Endodermal cell (in vitro differentiated cells): ENCODE results near the gene SERPINE2. TPM values are rescaled to one million over a fixed set of nuclear protein-coding genes. Genes with fewer than 3 reads are reported as not detected.

Experiments
- DNase-seq: peaks from one replicate; pipeline ENCODE4 v3.0.0-alpha.2; 2017
- H3K27ac ChIP-seq: 2 replicates; pipeline ENCODE4 v1.5.1; 2013; ENCODE audit warnings: mild to moderate bottlenecking, low read depth, low read length, moderate library complexity
- H3K27me3 ChIP-seq: 2 replicates; pipeline ENCODE4 v1.6.1; 2013; ENCODE audit warnings: mild to moderate bottlenecking, low read length, moderate library complexity; ENCODE audit not compliant: insufficient read depth, control insufficient read depth, poor library complexity, severe bottlenecking
- H3K36me3 ChIP-seq: 2 replicates; pipeline ENCODE4 v1.7.0; 2013; ENCODE audit warnings: mild to moderate bottlenecking, low read length, moderate library complexity; ENCODE audit not compliant: control insufficient read depth, insufficient read depth
- H3K4me1 ChIP-seq: one replicate; pipeline ENCODE4 v1.7.0; 2013; ENCODE audit warnings: low read length; ENCODE audit not compliant: control insufficient read depth, insufficient read depth
- H3K4me3 ChIP-seq: 2 replicates; pipeline ENCODE4 v1.5.1; 2013; ENCODE audit warnings: mild to moderate bottlenecking, low read length, moderate library complexity
- H3K9ac ChIP-seq: 2 replicates; pipeline ENCODE4 v1.6.1; 2013; ENCODE audit warnings: mild to moderate bottlenecking, low read length, moderate library complexity; ENCODE audit not compliant: poor library complexity, severe bottlenecking; ENCODE audit errors: extremely low read depth
- H3K9me3 ChIP-seq: 2 replicates; pipeline ENCODE4 v1.6.1; 2013; ENCODE audit warnings: mild to moderate bottlenecking, low read length, moderate library complexity; ENCODE audit not compliant: control insufficient read depth
- H3K27ac Mint-ChIP-seq: 2 replicates; pipeline ENCODE4 v1.8.0; 2020; ENCODE audit warnings: mixed read lengths
- H3K27me3 Mint-ChIP-seq: 2 replicates; pipeline ENCODE4 v1.8.0; 2021; ENCODE audit warnings: mild to moderate bottlenecking, mixed read lengths; ENCODE audit not compliant: insufficient read depth
- H3K36me3 Mint-ChIP-seq: 2 replicates; pipeline ENCODE4 v1.8.0; 2020; ENCODE audit warnings: low read depth, mixed read lengths
- H3K4me1 Mint-ChIP-seq: 2 replicates; pipeline ENCODE4 v1.8.0; 2020; ENCODE audit warnings: mixed read lengths
- H3K4me3 Mint-ChIP-seq: 2 replicates; pipeline ENCODE4 v1.8.0; 2020; ENCODE audit warnings: mild to moderate bottlenecking, moderate library complexity, mixed read lengths
- H3K9me3 Mint-ChIP-seq: 2 replicates; pipeline ENCODE4 v1.8.0; 2020; ENCODE audit warnings: mild to moderate bottlenecking, mixed read lengths
- WGBS, 2 experiments: methylation state at CpG; one replicate each; pipeline versions ENCODE4 v1.1.5 to v1.1.7; 2013; ENCODE audit warnings: missing lambda C conversion rate in 2 of 2, mixed read lengths in 1 of 2; ENCODE audit not compliant: insufficient coverage in 1 of 2, insufficient read length in 1 of 2; 5-methylcytosine and 5-hydroxymethylcytosine counted together
- total RNA-seq, 2 donors: library from RNA; stranded (reverse); fragmentation: NEBNext Ultra II Directional in 1 of 2; extraction: Animal tissue kit (Norgen Biotek cat#: 25700) in 1 of 2; gene quantifications; 2 replicates in 1 of 2; 3 replicates in 1 of 2; pipeline ENCODE4 v1.2.1, GENCODE V29; 2021
- TF ChIP-seq, protein P1 (sequence below): fragments of 200-600 bp; sonication (generic); conservative IDR thresholded peaks from 2 replicates; pipeline ENCODE4 v1.5.0; 2021; ENCODE audit warnings: antibody characterized with exemption, mild to moderate bottlenecking

SERPINE2 gene
- total RNA-seq, 2 donors from 2014 or later, result 257 to 386 TPM

GRCh38 chr2:224056889-224057288, 17.8 kb upstream of the SERPINE2 start:
- H3K27me3 Mint-ChIP-seq, result no peaks in the 10 kb centered on the region
- H3K9me3 Mint-ChIP-seq, result peaks cover 32% of the 10 kb centered on the region
- TF ChIP-seq, protein P1, sequence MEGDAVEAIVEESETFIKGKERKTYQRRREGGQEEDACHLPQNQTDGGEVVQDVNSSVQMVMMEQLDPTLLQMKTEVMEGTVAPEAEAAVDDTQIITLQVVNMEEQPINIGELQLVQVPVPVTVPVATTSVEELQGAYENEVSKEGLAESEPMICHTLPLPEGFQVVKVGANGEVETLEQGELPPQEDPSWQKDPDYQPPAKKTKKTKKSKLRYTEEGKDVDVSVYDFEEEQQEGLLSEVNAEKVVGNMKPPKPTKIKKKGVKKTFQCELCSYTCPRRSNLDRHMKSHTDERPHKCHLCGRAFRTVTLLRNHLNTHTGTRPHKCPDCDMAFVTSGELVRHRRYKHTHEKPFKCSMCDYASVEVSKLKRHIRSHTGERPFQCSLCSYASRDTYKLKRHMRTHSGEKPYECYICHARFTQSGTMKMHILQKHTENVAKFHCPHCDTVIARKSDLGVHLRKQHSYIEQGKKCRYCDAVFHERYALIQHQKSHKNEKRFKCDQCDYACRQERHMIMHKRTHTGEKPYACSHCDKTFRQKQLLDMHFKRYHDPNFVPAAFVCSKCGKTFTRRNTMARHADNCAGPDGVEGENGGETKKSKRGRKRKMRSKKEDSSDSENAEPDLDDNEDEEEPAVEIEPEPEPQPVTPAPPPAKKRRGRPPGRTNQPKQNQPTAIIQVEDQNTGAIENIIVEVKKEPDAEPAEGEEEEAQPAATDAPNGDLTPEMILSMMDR, result no peak
- Histone ChIP-seq H3K9ac (no peak overlapping the region), H3K4me1 (no peaks in the 10 kb centered on the region), H3K27me3 (no peaks in the 10 kb centered on the region), H3K9me3 (peaks cover 26% of the 10 kb centered on the region), H3K36me3 (no peaks in the 10 kb centered on the region), H3K27ac (no peak overlapping the region), H3K4me3 (no peak overlapping the region)
- peaks cover 5% of the 10 kb centered on the region for H3K4me1 Mint-ChIP-seq
- H3K36me3 Mint-ChIP-seq, result no peaks in the 10 kb centered on the region
- no peak overlapping the region for H3K27ac Mint-ChIP-seq
- no peak for DNase-seq
- WGBS, 2 experiments, result 92% methylated on average over 1 of the region's 1 CpG
- no peak overlapping the region for H3K4me3 Mint-ChIP-seq

GRCh38 chr2:224055101-224055500, 16.0 kb upstream of the SERPINE2 start:
- 92 to 93% methylated on average over 3 of the region's 3 CpGs for WGBS, 2 experiments
- H3K27me3 Mint-ChIP-seq, result no peaks in the 10 kb centered on the region
- TF ChIP-seq, protein P1, result no peak

DNA sequence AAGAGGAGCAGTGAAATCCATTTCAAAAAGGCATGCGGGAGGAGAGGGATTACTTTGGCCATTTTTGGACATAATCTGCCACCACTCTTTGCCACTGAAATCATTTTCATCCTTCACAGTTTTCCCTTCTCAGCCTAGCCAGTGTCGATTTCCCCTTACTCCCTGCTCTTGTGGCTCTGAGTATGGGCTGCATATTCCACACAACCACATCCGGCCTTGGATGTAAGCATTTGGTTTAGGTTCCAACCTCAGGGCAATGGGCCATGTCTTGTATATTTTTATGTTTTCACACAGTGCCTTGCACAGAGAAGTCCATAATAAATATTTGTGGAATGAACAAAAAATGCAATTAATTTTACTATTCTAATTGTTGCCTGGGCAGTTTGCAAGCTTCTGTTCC, 7.7 kb upstream of the SERPINE2 start:
- WGBS, 2 experiments, result 94 to 100% methylated on average over 1 to 3 of the region's 3 CpGs
- TF ChIP-seq, protein P1, result no peak
- Histone ChIP-seq H3K9me3 (no peaks in the 10 kb centered on the region), H3K9ac (no peak overlapping the region), H3K36me3 (no peaks in the 10 kb centered on the region), H3K27me3 (peaks cover 5% of the 10 kb centered on the region), H3K4me3 (no peak overlapping the region), H3K27ac (no peak overlapping the region), H3K4me1 (no peaks in the 10 kb centered on the region)
- Mint-ChIP-seq H3K27me3 (peaks cover 14% of the 10 kb centered on the region), H3K9me3 (no peaks in the 10 kb centered on the region), H3K36me3 (no peaks in the 10 kb centered on the region), H3K4me1 (peaks cover 24% of the 10 kb centered on the region), H3K27ac (no peak overlapping the region), H3K4me3 (no peak overlapping the region)
- DNase-seq, result peak; percentile 17

More at GRCh38 chr2:224055101-224055500, 16.0 kb upstream of the SERPINE2 start:
- Histone ChIP-seq H3K27me3 (no peaks in the 10 kb centered on the region), H3K4me1 (no peaks in the 10 kb centered on the region), H3K36me3 (no peaks in the 10 kb centered on the region), H3K9ac (no peak overlapping the region), H3K27ac (no peak overlapping the region), H3K4me3 (no peak overlapping the region), H3K9me3 (peaks cover 26% of the 10 kb centered on the region)
- Mint-ChIP-seq H3K27ac (no peak overlapping the region), H3K9me3 (peaks cover 32% of the 10 kb centered on the region), H3K36me3 (no peaks in the 10 kb centered on the region), H3K4me3 (no peak overlapping the region), H3K4me1 (peaks cover 17% of the 10 kb centered on the region)
- DNase-seq, result no peak
